Measurements from ENCODE around the gene PABPN1L.

GRCh38 chr16:88830258-88830657 lies 36.2 kb downstream of the PABPN1L start:
- TF ChIP-seq CTCF (IDR thresholded peaks at IDR 0.05) = no peak
- no peak for TF ChIP-seq POLR2AphosphoS5 (IDR thresholded peaks at IDR 0.05)
- TF ChIP-seq POLR2A (IDR thresholded peaks at IDR 0.05; ENCODE audit: low read depth) = no peak

Data from esophagus muscularis mucosa (tissue), 3 donors.